Measurements from ENCODE around the gene SERPINB10.
"Not testable (repeated sequence)": the region's sequence is repeated elsewhere in the genome, so short reads cannot be mapped to it uniquely, and the experiment has no call there.

SERPINB10 gene

DNA sequence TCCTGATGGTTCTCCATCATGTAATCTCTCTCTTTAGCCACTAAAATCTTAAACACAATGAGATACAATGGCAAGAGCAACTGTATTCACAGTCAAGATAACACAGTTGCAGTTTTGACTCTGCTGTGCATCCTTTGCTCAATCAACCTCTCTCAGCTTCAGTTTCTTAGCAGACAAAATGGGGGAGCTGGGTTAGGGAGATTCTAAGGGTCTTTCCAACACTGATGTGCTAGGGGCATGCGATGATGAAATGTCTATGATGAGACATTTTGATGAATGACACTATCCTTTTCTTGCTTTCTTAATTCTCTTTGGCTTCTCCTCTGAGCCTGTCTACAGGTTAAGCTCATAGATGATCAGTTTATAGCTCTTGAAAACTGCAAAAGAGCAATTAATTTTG is 1.1 kb downstream of the SERPINB10 start:
- no peaks in the 10 kb centered on the region for H3K36me3 ChIP-seq (ENCODE audit: control insufficient read depth, insufficient read depth, low read length)
- no peaks in the 10 kb centered on the region for H3K9me3 ChIP-seq (ENCODE audit: control insufficient read depth, low read length)
- no peak overlapping the region for H3K4me3 ChIP-seq (ENCODE audit: insufficient read depth, low read depth, low read length)
- H3K27ac ChIP-seq (ENCODE audit: insufficient read depth, low read depth, low read length, poor library complexity, severe bottlenecking) = no peak overlapping the region
- WGBS, 2 experiments = 96 to 100% methylated on average over 1 of the region's 1 CpG
- H3K27me3 ChIP-seq (ENCODE audit: control insufficient read depth, insufficient read depth, low read length, poor library complexity, severe bottlenecking) = no peaks in the 10 kb centered on the region
- H3K4me1 ChIP-seq (ENCODE audit: control insufficient read depth, insufficient read depth, low read length) = no peaks in the 10 kb centered on the region

- Histone ChIP-seq H3K27ac (ENCODE audit: insufficient read depth, low read depth, low read length, poor library complexity, severe bottlenecking) (no peak overlapping the region), H3K36me3 (ENCODE audit: control insufficient read depth, insufficient read depth, low read length) (no peaks in the 10 kb centered on the region), H3K4me3 (ENCODE audit: insufficient read depth, low read depth, low read length) (no peak overlapping the region), H3K9me3 (ENCODE audit: control insufficient read depth, low read length) (no peaks in the 10 kb centered on the region), H3K27me3 (ENCODE audit: control insufficient read depth, insufficient read depth, low read length, poor library complexity, severe bottlenecking) (no peaks in the 10 kb centered on the region), H3K4me1 (ENCODE audit: control insufficient read depth, insufficient read depth, low read length) (no peaks in the 10 kb centered on the region)
- WGBS, 2 experiments = 78% methylated on average over 2 of the region's 2 CpGs; no CpG with 5 or more reads in 1 of the 2 experiments
These were observed 2.1 kb downstream of the SERPINB10 start for GRCh38 chr18:63909870-63910269.

- WGBS, 2 experiments = 89 to 95% methylated on average over 5 of the region's 5 CpGs
- no peaks in the 10 kb centered on the region for H3K27me3 ChIP-seq (ENCODE audit: control insufficient read depth, insufficient read depth, low read length, poor library complexity, severe bottlenecking)
- no peaks in the 10 kb centered on the region for H3K4me1 ChIP-seq (ENCODE audit: control insufficient read depth, insufficient read depth, low read length)
- H3K27ac ChIP-seq (ENCODE audit: insufficient read depth, low read depth, low read length, poor library complexity, severe bottlenecking) = no peak overlapping the region
- no peaks in the 10 kb centered on the region for H3K9me3 ChIP-seq (ENCODE audit: control insufficient read depth, low read length)
- no peaks in the 10 kb centered on the region for H3K36me3 ChIP-seq (ENCODE audit: control insufficient read depth, insufficient read depth, low read length)
- no peak overlapping the region for H3K4me3 ChIP-seq (ENCODE audit: insufficient read depth, low read depth, low read length)
These were observed 10.1 kb downstream of the SERPINB10 start for GRCh38 chr18:63917817-63918216.

DNA sequence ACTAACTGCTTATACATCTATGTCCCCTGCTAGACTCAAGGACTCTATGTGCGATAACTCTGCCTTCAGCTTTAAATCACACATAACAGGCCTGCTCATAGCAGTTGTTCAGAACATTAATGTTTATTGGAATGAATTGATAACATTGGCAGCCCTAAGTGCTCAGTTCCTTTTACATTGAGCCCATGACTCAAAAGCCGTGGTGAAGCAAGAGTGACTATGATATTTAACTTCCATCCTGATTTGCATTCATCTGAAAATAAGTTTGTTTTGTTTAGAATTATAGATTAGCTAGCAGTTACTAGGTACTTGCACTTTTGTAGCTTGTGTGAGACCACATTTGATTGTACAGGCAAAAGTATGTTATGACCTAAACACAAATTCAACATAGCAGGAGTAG is 14.3 kb downstream of the SERPINB10 start:
- no peaks in the 10 kb centered on the region for H3K4me1 ChIP-seq (ENCODE audit: control insufficient read depth, insufficient read depth, low read length)
- H3K9me3 ChIP-seq (ENCODE audit: control insufficient read depth, low read length) = no peaks in the 10 kb centered on the region
- H3K27ac ChIP-seq (ENCODE audit: insufficient read depth, low read depth, low read length, poor library complexity, severe bottlenecking) = no peak overlapping the region
- 92 to 98% methylated on average over 2 of the region's 2 CpGs for WGBS, 2 experiments
- H3K4me3 ChIP-seq (ENCODE audit: insufficient read depth, low read depth, low read length) = no peak overlapping the region
- H3K27me3 ChIP-seq (ENCODE audit: control insufficient read depth, insufficient read depth, low read length, poor library complexity, severe bottlenecking) = no peaks in the 10 kb centered on the region
- no peaks in the 10 kb centered on the region for H3K36me3 ChIP-seq (ENCODE audit: control insufficient read depth, insufficient read depth, low read length)

- no peak overlapping the region for H3K27ac ChIP-seq (ENCODE audit: insufficient read depth, low read depth, low read length, poor library complexity, severe bottlenecking)
- WGBS, 2 experiments = 86 to 89% methylated on average over 1 of the region's 1 CpG
- no peak overlapping the region for H3K4me3 ChIP-seq (ENCODE audit: insufficient read depth, low read depth, low read length)
- H3K36me3 ChIP-seq (ENCODE audit: control insufficient read depth, insufficient read depth, low read length) = no peaks in the 10 kb centered on the region
- H3K4me1 ChIP-seq (ENCODE audit: control insufficient read depth, insufficient read depth, low read length) = no peaks in the 10 kb centered on the region
- H3K9me3 ChIP-seq (ENCODE audit: control insufficient read depth, low read length) = no peaks in the 10 kb centered on the region
- no peaks in the 10 kb centered on the region for H3K27me3 ChIP-seq (ENCODE audit: control insufficient read depth, insufficient read depth, low read length, poor library complexity, severe bottlenecking)
These were observed 16.8 kb downstream of the SERPINB10 start for GRCh38 chr18:63924551-63924950.

DNA sequence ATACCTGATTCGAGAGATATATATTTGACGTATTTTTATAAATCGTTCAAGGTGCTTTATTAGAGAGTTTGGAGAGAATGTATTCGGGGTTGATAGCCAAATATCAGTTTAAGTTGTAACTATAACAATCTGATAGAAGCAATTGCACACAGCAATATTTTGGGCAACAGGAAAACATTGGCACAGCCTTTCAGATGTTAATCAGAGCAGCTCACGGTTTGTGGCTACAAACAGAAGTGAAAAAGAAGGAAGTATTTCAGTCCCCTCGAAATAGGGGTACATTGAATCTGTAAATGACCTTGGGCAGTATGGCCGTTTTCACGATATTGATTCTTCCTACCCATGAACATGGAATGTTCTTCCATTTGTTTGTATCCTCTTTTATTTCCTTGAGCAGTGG is 20.6 kb downstream of the SERPINB10 start:
- 86 to 89% methylated on average over 5 to 8 of the region's 8 CpGs for WGBS, 2 experiments
- H3K9me3 ChIP-seq (ENCODE audit: control insufficient read depth, low read length) = no peaks in the 10 kb centered on the region
- no peak overlapping the region for H3K4me3 ChIP-seq (ENCODE audit: insufficient read depth, low read depth, low read length)
- H3K4me1 ChIP-seq (ENCODE audit: control insufficient read depth, insufficient read depth, low read length) = no peaks in the 10 kb centered on the region
- H3K27ac ChIP-seq (ENCODE audit: insufficient read depth, low read depth, low read length, poor library complexity, severe bottlenecking) = no peak overlapping the region
- no peaks in the 10 kb centered on the region for H3K27me3 ChIP-seq (ENCODE audit: control insufficient read depth, insufficient read depth, low read length, poor library complexity, severe bottlenecking)
- H3K36me3 ChIP-seq (ENCODE audit: control insufficient read depth, insufficient read depth, low read length) = no peaks in the 10 kb centered on the region

DNA sequence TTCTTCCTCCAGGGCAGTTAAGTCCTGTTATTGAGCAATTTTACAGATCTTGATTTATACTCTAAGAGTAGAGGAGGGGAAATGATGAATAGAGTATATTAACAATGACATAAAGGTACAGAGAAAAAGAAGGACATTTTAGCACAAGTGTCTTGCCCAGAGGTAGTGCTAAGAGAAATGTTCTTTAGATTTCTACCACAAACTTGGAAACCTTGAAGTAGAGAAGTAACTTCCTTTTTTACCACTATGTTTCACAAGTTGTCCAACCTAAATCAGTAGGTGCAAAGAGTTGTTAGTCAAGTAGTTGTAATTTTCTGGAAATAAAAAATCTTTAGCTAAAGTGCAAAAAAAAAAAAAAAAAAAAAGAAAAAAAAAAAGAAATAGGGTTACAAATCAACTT is 21.6 kb downstream of the SERPINB10 start:
- H3K27me3 ChIP-seq (ENCODE audit: control insufficient read depth, insufficient read depth, low read length, poor library complexity, severe bottlenecking); H3K4me3 ChIP-seq (ENCODE audit: insufficient read depth, low read depth, low read length); H3K36me3 ChIP-seq (ENCODE audit: control insufficient read depth, insufficient read depth, low read length): not testable (repeated sequence)

GRCh38 chr18:63930773-63931354 is 23.1 kb downstream of the SERPINB10 start:
- Histone ChIP-seq H3K36me3 (ENCODE audit: control insufficient read depth, insufficient read depth, low read length) (no peaks in the 10 kb centered on the region), H3K4me1 (ENCODE audit: control insufficient read depth, insufficient read depth, low read length) (no peaks in the 10 kb centered on the region), H3K27ac (ENCODE audit: insufficient read depth, low read depth, low read length, poor library complexity, severe bottlenecking) (no peak overlapping the region), H3K4me3 (ENCODE audit: insufficient read depth, low read depth, low read length) (no peak overlapping the region), H3K27me3 (ENCODE audit: control insufficient read depth, insufficient read depth, low read length, poor library complexity, severe bottlenecking) (peaks cover 5% of the 10 kb centered on the region), H3K9me3 (ENCODE audit: control insufficient read depth, low read length) (no peaks in the 10 kb centered on the region)
- WGBS, 2 experiments = 91 to 97% methylated on average over 3 of the region's 3 CpGs

More for the DNA sequence above, 21.6 kb downstream of the SERPINB10 start:
- H3K4me1 ChIP-seq (ENCODE audit: control insufficient read depth, insufficient read depth, low read length); H3K27ac ChIP-seq (ENCODE audit: insufficient read depth, low read depth, low read length, poor library complexity, severe bottlenecking); H3K9me3 ChIP-seq (ENCODE audit: control insufficient read depth, low read length): not testable (repeated sequence)

- H3K36me3 ChIP-seq (ENCODE audit: control insufficient read depth, insufficient read depth, low read length) = no peaks in the 10 kb centered on the region
- 8 to 9% methylated on average over 49 to 54 of the region's 54 CpGs for WGBS, 2 experiments
- H3K27me3 ChIP-seq (ENCODE audit: control insufficient read depth, insufficient read depth, low read length, poor library complexity, severe bottlenecking) = peaks cover 27% of the 10 kb centered on the region
- no peaks in the 10 kb centered on the region for H3K4me1 ChIP-seq (ENCODE audit: control insufficient read depth, insufficient read depth, low read length)
- H3K27ac ChIP-seq (ENCODE audit: insufficient read depth, low read depth, low read length, poor library complexity, severe bottlenecking) = no peak overlapping the region
- peak overlapping the region; percentile 51 for H3K4me3 ChIP-seq (ENCODE audit: insufficient read depth, low read depth, low read length)
- no peaks in the 10 kb centered on the region for H3K9me3 ChIP-seq (ENCODE audit: control insufficient read depth, low read length)
These were observed 28.6 kb downstream of the SERPINB10 start for GRCh38 chr18:63936156-63936931.

- no peaks in the 10 kb centered on the region for H3K9me3 ChIP-seq (ENCODE audit: control insufficient read depth, low read length)
- no peaks in the 10 kb centered on the region for H3K4me1 ChIP-seq (ENCODE audit: control insufficient read depth, insufficient read depth, low read length)
- H3K27me3 ChIP-seq (ENCODE audit: control insufficient read depth, insufficient read depth, low read length, poor library complexity, severe bottlenecking) = peaks cover 27% of the 10 kb centered on the region
- H3K36me3 ChIP-seq (ENCODE audit: control insufficient read depth, insufficient read depth, low read length) = no peaks in the 10 kb centered on the region
- H3K27ac ChIP-seq (ENCODE audit: insufficient read depth, low read depth, low read length, poor library complexity, severe bottlenecking) = no peak overlapping the region
- peak overlapping the region; percentile 51 for H3K4me3 ChIP-seq (ENCODE audit: insufficient read depth, low read depth, low read length)
- 74% methylated on average over 19 of the region's 19 CpGs for WGBS, 2 experiments
These were observed 29.2 kb downstream of the SERPINB10 start for GRCh38 chr18:63936932-63937393.

All from ectodermal cell (in vitro differentiated cells).